HFF-Myc (cell line): ENCODE results near the gene TCP11L1.
A peak's percentile ranks its signal among the peaks of the same experiment; 100 is the strongest.
"Not testable (repeated sequence)": the region's sequence is repeated elsewhere in the genome, so short reads cannot be mapped to it uniquely, and the experiment has no call there.

Experiments used
- DNase-seq: peaks from one replicate; pipeline ENCODE4 v3.0.0-alpha.2; 2011; ENCODE audit warnings: low read depth; ENCODE audit errors: extremely low read depth
- H3K4me3 ChIP-seq: replicated peaks from 2 replicates; pipeline ENCODE4 v1.5.1; 2011; ENCODE audit warnings: low read depth, mild to moderate bottlenecking, control low read depth, low read length
- CTCF ChIP-seq: IDR thresholded peaks from 2 replicates; pipeline ENCODE4 v1.5.1; 2012; ENCODE audit warnings: mild to moderate bottlenecking, low read depth, low read length, control low read depth; ENCODE audit errors: missing control alignments

TCP11L1 gene

GRCh38 chr11:33040862-33041453 is 1.6 kb downstream of the TCP11L1 start:
- no peak for TF ChIP-seq CTCF
- DNase-seq, result no peak
- H3K4me3 ChIP-seq, result peak overlapping the region; percentile 79

- H3K4me3 ChIP-seq, result no peak overlapping the region
- no peak for TF ChIP-seq CTCF
- DNase-seq, result no peak
Observed at GRCh38 chr11:33043221-33043830, 4.0 kb downstream of the TCP11L1 start.

GRCh38 chr11:33044285-33044756 is 4.9 kb downstream of the TCP11L1 start:
- DNase-seq, result no peak
- H3K4me3 ChIP-seq, result no peak overlapping the region
- TF ChIP-seq CTCF, result no peak

- H3K4me3 ChIP-seq, result no peak overlapping the region
- peak; percentile 89 for DNase-seq
- TF ChIP-seq CTCF, result no peak
Observed at GRCh38 chr11:33045551-33046255, 6.3 kb downstream of the TCP11L1 start.

- H3K4me3 ChIP-seq, DNase-seq: not testable (repeated sequence)
Observed at GRCh38 chr11:33048701-33049100, 9.3 kb downstream of the TCP11L1 start.

- not testable (repeated sequence) for H3K4me3 ChIP-seq, DNase-seq
Observed at GRCh38 chr11:33049565-33050408, 10.4 kb downstream of the TCP11L1 start.

- no peak for DNase-seq
- no peak overlapping the region for H3K4me3 ChIP-seq
- no peak for TF ChIP-seq CTCF
Observed at GRCh38 chr11:33052231-33052630, 12.9 kb downstream of the TCP11L1 start.
